Smooth muscle cell (in vitro differentiated cells): ENCODE data around the gene CCDC88C. TPM values are rescaled to one million over a fixed set of nuclear protein-coding genes. Genes with fewer than 3 reads are reported as not detected.
A peak's percentile ranks its signal among the peaks of the same experiment; 100 is the strongest.

Experiments
- DNase-seq: peaks from one replicate; lab custom pipeline; 2025; ENCODE audit not compliant: unreplicated experiment; lab: John Stamatoyannopoulos, UW
- H2AFZ ChIP-seq: fragments of 200-600 bp; sonication (generic); 2 replicates; pipeline ENCODE4 v1.6.0; 2016; ENCODE audit warnings: antibody characterized with exemption, low read depth, mild to moderate bottlenecking
- H3F3A ChIP-seq: fragments of 200-600 bp; sonication (generic); 2 replicates; pipeline ENCODE4 v1.6.0; 2017; ENCODE audit warnings: antibody characterized with exemption, low read depth
- H3K27ac ChIP-seq: fragments of 200-600 bp; sonication (generic); 2 replicates; pipeline ENCODE4 v1.5.1; 2016; ENCODE audit warnings: low read depth, mild to moderate bottlenecking
- H3K27me3 ChIP-seq: fragments of 200-600 bp; sonication (generic); 2 replicates; pipeline ENCODE4 v1.6.1; 2016; ENCODE audit warnings: low read depth, mild to moderate bottlenecking
- H3K36me3 ChIP-seq: fragments of 200-600 bp; sonication (generic); 2 replicates; pipeline ENCODE4 v1.5.1; 2016; ENCODE audit warnings: low read depth
- H3K4me1 ChIP-seq: fragments of 200-600 bp; sonication (generic); 2 replicates; pipeline ENCODE4 v1.5.1; 2016; ENCODE audit warnings: low read depth
- H3K4me2 ChIP-seq: fragments of 200-600 bp; sonication (generic); 2 replicates; pipeline ENCODE4 v1.6.0; 2016; ENCODE audit warnings: mild to moderate bottlenecking
- H3K4me3 ChIP-seq: fragments of 200-600 bp; sonication (generic); 2 replicates; pipeline ENCODE4 v1.5.1; 2016; ENCODE audit warnings: mild to moderate bottlenecking
- H3K79me2 ChIP-seq: fragments of 200-600 bp; sonication (generic); 2 replicates; pipeline ENCODE4 v1.6.0; 2016; ENCODE audit warnings: low read depth, mild to moderate bottlenecking
- H3K9ac ChIP-seq: fragments of 200-600 bp; sonication (generic); 2 replicates; pipeline ENCODE4 v1.6.0; 2016; ENCODE audit warnings: low read depth
- H3K9me3 ChIP-seq: fragments of 200-600 bp; sonication (generic); replicated peaks from 2 replicates; pipeline ENCODE4 v1.5.1; 2016; ENCODE audit warnings: low read depth
- H4K20me1 ChIP-seq: fragments of 200-600 bp; sonication (generic); 2 replicates; pipeline ENCODE4 v1.6.0; 2016; ENCODE audit warnings: low read depth
- CTCF ChIP-seq: fragments of 200-600 bp; sonication (generic); IDR thresholded peaks from 2 replicates; pipeline ENCODE4 v1.5.1; 2017; ENCODE audit warnings: borderline replicate concordance, mild to moderate bottlenecking, antibody characterized with exemption; ENCODE audit not compliant: insufficient read depth, poor library complexity, severe bottlenecking
- WGBS: methylation state at CpG from one replicate; pipeline ENCODE4 v1.1.7; 2016; ENCODE audit warnings: low lambda C conversion rate; 5-methylcytosine and 5-hydroxymethylcytosine counted together
- polyA plus RNA-seq: library from polyadenylated mRNA; unstranded; fragments of >200 nt; fragmentation: Nextera tagmentation; extraction: Ambion mirVana; gene quantifications from 2 replicates; pipeline ENCODE4 v1.2.1, GENCODE V29; 2016
- total RNA-seq: library from RNA; depleted of rRNA; stranded (reverse); fragments of >200 nt; gene quantifications from 2 replicates; pipeline ENCODE4 v1.2.3, GENCODE V29; 2014

CCDC88C gene
- total and polyA plus RNA-seq, 2 experiments from 2014 or later, result 1.1 TPM; not detected in 1

GRCh38 chr14:91303091-91303923 is 114.3 kb downstream of the CCDC88C start:
- 40% methylated on average over 9 of the region's 23 CpGs for WGBS
- no peaks in the 10 kb centered on the region for H4K20me1 ChIP-seq
- no peak overlapping the region for H3K4me3 ChIP-seq

GRCh38 chr14:91302391-91302790 is 115.2 kb downstream of the CCDC88C start:
- no peak for TF ChIP-seq CTCF
- 97% methylated on average over 3 of the region's 3 CpGs for WGBS
- Histone ChIP-seq H3K4me3 (no peak overlapping the region), H3K9me3 (no peaks in the 10 kb centered on the region), H3K27ac (no peak overlapping the region), H3K36me3 (no peaks in the 10 kb centered on the region), H3F3A (no peaks in the 10 kb centered on the region), H3K9ac (no peak overlapping the region), H3K27me3 (peaks cover 22% of the 10 kb centered on the region), H3K4me2 (no peak overlapping the region), H2AFZ (no peak overlapping the region), H3K4me1 (peaks cover 3% of the 10 kb centered on the region), H3K79me2 (no peaks in the 10 kb centered on the region), H4K20me1 (no peaks in the 10 kb centered on the region)
- DNase-seq, result no peak

More at GRCh38 chr14:91303091-91303923, 114.3 kb downstream of the CCDC88C start:
- Histone ChIP-seq H3K4me2 (peak overlapping the region; percentile 50), H3K27me3 (peaks cover 22% of the 10 kb centered on the region), H3K27ac (no peak overlapping the region), H3F3A (no peaks in the 10 kb centered on the region), H3K36me3 (no peaks in the 10 kb centered on the region), H3K9ac (no peak overlapping the region), H2AFZ (no peak overlapping the region), H3K4me1 (peaks cover 3% of the 10 kb centered on the region), H3K9me3 (no peaks in the 10 kb centered on the region), H3K79me2 (no peaks in the 10 kb centered on the region)
- TF ChIP-seq CTCF, result no peak
- no peak for DNase-seq

- Histone ChIP-seq H3K27ac (no peak overlapping the region), H2AFZ (no peak overlapping the region), H3K27me3 (peaks cover 16% of the 10 kb centered on the region), H3K4me1 (peaks cover 3% of the 10 kb centered on the region), H3K79me2 (no peaks in the 10 kb centered on the region), H3K4me2 (no peak overlapping the region), H3K9me3 (no peaks in the 10 kb centered on the region), H3K4me3 (no peak overlapping the region), H3K9ac (no peak overlapping the region), H3F3A (no peaks in the 10 kb centered on the region), H4K20me1 (no peaks in the 10 kb centered on the region), H3K36me3 (no peaks in the 10 kb centered on the region)
- 83% methylated on average over 4 of the region's 4 CpGs for WGBS
- no peak for TF ChIP-seq CTCF
- no peak for DNase-seq
Measured at GRCh38 chr14:91300957-91301356, 116.7 kb downstream of the CCDC88C start.
